ENCODE measurements around the gene PRDM1. TPM values are rescaled to one million over a fixed set of nuclear protein-coding genes. Genes with fewer than 3 reads are reported as not detected.

PRDM1 gene
- total RNA-seq, 2 experiments from 2014 or later = 24.6 to 24.7 TPM

DNA sequence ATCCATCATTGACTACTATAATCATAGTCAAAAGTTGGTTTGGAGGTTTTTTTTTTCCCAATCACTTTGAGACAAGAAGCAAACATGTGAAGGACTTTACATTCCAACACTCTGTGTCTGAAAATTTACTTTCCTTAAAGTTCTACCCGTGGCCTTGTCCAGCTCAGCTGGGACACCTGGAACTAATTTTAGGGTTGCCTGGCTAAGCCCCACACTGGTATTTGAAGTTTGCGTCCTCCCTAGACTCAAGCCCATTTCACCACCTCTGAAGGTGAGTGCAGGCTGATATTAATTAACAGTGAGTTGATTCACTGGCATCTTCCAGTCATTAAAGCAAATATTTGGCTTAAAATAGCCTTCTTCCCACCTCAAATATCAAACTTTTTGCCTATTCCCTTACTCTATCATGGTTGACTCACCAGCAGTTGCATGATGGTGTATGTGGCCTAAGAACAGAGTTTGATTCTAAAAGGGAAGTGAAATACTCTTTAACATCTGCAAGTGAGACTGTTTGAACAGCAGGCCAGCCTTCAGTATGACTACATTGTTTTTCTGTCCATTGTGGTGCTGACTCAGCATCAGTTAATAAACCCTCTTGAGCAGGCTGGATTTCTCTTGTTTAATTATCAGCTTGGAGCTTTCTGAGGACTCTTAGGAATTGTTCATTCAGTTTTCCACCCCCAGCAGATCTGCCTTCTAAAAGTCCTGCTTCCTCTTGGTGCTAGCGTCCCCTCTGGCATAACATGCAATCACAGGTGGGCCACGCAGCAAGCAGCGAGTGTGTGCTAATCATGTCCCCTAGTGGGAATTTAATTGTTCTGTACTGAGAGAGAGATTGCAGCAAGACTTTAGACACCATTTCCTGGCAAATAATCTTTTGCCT is 1.8 kb upstream of the PRDM1 start:
- CTCF ChIA-PET = interaction anchor here (0.7 to 2.5 kb wide), 4 partner anchors 34 to 144 kb away, joined by 3 to 15 read pairs (median 4); no protein-coding TSS in a partner anchor
- Mint-ChIP-seq H3K36me3 (ENCODE audit: low read depth) (peaks cover 7% of the 10 kb centered on the region), H3K4me3 (no peak overlapping the region), H3K4me1 (ENCODE audit: low read depth) (peaks cover 45% of the 10 kb centered on the region), H3K9me3 (no peaks in the 10 kb centered on the region), H3K27me3 (peaks cover 42% of the 10 kb centered on the region), H3K27ac (peak overlapping the region; percentile 43)
- POLR2A ChIA-PET = interaction anchor here (0.6 to 1.4 kb wide), 7 partner anchors 12 to 452 kb away, joined by 3 to 6 read pairs (median 3); no protein-coding TSS in a partner anchor
- ATAC-seq = peak; percentile 45
- intact Hi-C loops (cut with micrococcal nuclease) = no loop called here
- no peak for DNase-seq
- TF ChIP-seq, protein P1, sequence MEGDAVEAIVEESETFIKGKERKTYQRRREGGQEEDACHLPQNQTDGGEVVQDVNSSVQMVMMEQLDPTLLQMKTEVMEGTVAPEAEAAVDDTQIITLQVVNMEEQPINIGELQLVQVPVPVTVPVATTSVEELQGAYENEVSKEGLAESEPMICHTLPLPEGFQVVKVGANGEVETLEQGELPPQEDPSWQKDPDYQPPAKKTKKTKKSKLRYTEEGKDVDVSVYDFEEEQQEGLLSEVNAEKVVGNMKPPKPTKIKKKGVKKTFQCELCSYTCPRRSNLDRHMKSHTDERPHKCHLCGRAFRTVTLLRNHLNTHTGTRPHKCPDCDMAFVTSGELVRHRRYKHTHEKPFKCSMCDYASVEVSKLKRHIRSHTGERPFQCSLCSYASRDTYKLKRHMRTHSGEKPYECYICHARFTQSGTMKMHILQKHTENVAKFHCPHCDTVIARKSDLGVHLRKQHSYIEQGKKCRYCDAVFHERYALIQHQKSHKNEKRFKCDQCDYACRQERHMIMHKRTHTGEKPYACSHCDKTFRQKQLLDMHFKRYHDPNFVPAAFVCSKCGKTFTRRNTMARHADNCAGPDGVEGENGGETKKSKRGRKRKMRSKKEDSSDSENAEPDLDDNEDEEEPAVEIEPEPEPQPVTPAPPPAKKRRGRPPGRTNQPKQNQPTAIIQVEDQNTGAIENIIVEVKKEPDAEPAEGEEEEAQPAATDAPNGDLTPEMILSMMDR (IDR thresholded peaks at IDR 0.05) = no peak

DNA sequence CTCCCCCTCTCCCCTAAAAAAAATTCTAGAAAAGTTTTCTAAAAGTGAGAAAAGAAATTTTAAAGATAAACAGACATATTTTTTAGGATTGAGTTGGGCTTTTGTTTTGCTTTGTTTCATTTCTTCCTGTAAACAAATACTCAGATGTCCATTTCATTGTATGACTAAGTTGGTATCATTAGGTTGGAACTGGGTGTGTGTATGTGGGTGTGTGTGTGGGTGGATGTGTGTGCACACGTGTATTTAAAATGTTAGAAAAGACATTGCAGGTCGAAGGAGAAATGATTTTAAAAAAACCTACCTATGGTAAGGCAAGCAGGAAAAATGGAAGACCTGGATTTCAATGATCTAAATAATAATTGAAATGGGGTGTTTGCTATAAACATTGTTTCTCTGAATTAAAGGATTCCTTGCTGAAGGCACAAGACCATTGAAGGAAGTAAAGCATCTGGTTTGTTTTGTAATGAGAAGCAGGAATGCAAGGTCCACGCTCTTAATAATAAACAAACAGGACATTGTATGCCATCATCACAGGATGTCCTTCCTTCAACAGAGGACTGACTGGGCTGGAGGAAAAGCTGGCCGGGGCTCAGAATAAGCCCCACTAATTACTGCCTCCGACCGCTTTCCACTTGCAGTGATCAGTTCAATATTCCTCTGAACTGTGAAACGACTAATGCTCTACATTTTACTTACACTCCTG is 996 bp upstream of the PRDM1 start:
- peak overlapping the region; percentile 78 for H3K4me3 Mint-ChIP-seq
- H3K4me1 Mint-ChIP-seq (ENCODE audit: low read depth) = peaks cover 50% of the 10 kb centered on the region
- no peak for DNase-seq
- peaks cover 49% of the 10 kb centered on the region for H3K27me3 Mint-ChIP-seq
- ChIA-PET POLR2A (interaction anchor here (0.6 to 2.7 kb wide), 2 partner anchors 14 to 451 kb away, joined by 3 to 40 read pairs; no protein-coding TSS in a partner anchor), CTCF (interaction anchor here (0.6 to 2.8 kb wide), 13 partner anchors 10 to 654 kb away, joined by 3 to 29 read pairs (median 3); no protein-coding TSS in a partner anchor)
- TF ChIP-seq, protein P1 (IDR thresholded peaks at IDR 0.05) = no peak
- peaks cover 12% of the 10 kb centered on the region for H3K36me3 Mint-ChIP-seq (ENCODE audit: low read depth)
- no peaks in the 10 kb centered on the region for H3K9me3 Mint-ChIP-seq
- intact Hi-C loops (cut with micrococcal nuclease) = no loop called here
- no peak for ATAC-seq
- H3K27ac Mint-ChIP-seq = peak overlapping the region; percentile 18

DNA sequence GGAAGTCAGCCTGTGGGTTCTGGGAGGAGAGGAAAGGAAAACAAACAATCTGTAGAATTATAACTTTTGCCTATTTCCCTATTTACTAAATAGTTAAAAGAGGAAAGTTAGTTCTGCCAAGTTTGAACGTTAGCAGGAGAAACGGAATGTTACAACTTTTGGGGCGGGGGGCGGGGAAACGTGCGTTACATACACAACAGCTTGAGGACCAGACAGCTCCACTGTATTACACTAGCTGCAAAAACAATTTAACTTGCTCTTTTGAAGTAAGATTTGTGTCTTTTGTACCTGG is 498 bp upstream of the PRDM1 start:
- Mint-ChIP-seq H3K27ac (peak overlapping the region; percentile 75), H3K9me3 (no peaks in the 10 kb centered on the region), H3K27me3 (peaks cover 54% of the 10 kb centered on the region), H3K4me1 (ENCODE audit: low read depth) (peaks cover 55% of the 10 kb centered on the region), H3K36me3 (ENCODE audit: low read depth) (peaks cover 12% of the 10 kb centered on the region), H3K4me3 (peak overlapping the region; percentile 78)
- ChIA-PET POLR2A (interaction anchor here (1.0 to 2.7 kb wide), 5 partner anchors 10 to 107 kb away, joined by 3 to 40 read pairs (median 7); no protein-coding TSS in a partner anchor), CTCF (interaction anchor here (0.6 to 2.8 kb wide), 15 partner anchors 10 to 654 kb away, joined by 3 to 29 read pairs (median 3); no protein-coding TSS in a partner anchor)
- intact Hi-C loops (cut with micrococcal nuclease) = no loop called here
- ATAC-seq (no peak), DNase-seq (no peak)
- TF ChIP-seq, protein P1 (IDR thresholded peaks at IDR 0.05) = no peak

DNA sequence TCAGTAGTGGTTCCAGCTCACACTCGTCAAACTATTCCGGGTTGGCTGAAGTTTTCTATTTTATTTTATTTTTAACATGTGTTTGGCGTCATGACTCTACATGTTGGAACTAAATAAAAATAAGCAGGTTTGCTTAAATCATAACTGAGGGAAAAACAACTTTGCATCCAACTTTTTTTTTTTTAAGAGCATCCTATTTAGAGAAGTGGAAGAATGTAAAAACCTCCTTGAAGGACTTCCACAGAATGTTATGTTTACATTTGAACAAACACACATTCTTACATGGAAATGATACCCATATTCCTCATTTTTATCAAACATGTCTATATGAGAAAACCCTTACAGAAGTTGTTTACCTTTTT is 659 bp downstream of the PRDM1 start:
- peaks cover 17% of the 10 kb centered on the region for H3K36me3 Mint-ChIP-seq (ENCODE audit: low read depth)
- TF ChIP-seq, protein P1 (IDR thresholded peaks at IDR 0.05) = no peak
- peaks cover 59% of the 10 kb centered on the region for H3K4me1 Mint-ChIP-seq (ENCODE audit: low read depth)
- peak overlapping the region; percentile 78 for H3K4me3 Mint-ChIP-seq
- DNase-seq (no peak), ATAC-seq (no peak)
- intact Hi-C loops (cut with micrococcal nuclease) = no loop called here
- no peaks in the 10 kb centered on the region for H3K9me3 Mint-ChIP-seq
- CTCF ChIA-PET = interaction anchor here (0.7 to 2.8 kb wide), 14 partner anchors 9 to 656 kb away, joined by 3 to 29 read pairs (median 4); no protein-coding TSS in a partner anchor
- H3K27me3 Mint-ChIP-seq = peaks cover 56% of the 10 kb centered on the region
- POLR2A ChIA-PET = interaction anchor here (0.5 to 2.7 kb wide), 8 partner anchors 9 to 563 kb away, joined by 3 to 40 read pairs (median 4); no protein-coding TSS in a partner anchor
- peak overlapping the region; percentile 24 for H3K27ac Mint-ChIP-seq
